Glutamatergic neuron (in vitro differentiated cells): ENCODE measurements around the gene BASP1. TPM values are rescaled to one million over a fixed set of nuclear protein-coding genes. Genes with fewer than 3 reads are reported as not detected.

Experiments used
- DNase-seq: peaks from one replicate; pipeline ENCODE4 v3.0.0; 2022
- H3K27ac Mint-ChIP-seq: one replicate; pipeline ENCODE4 v1.8.0; 2020; ENCODE audit warnings: mild to moderate bottlenecking, mixed read lengths, inconsistent platforms; ENCODE audit not compliant: unreplicated experiment
- H3K27me3 Mint-ChIP-seq: one replicate; pipeline ENCODE4 v1.8.0; 2020; ENCODE audit warnings: mild to moderate bottlenecking, moderate library complexity, mixed read lengths, inconsistent platforms; ENCODE audit not compliant: unreplicated experiment
- H3K36me3 Mint-ChIP-seq: one replicate; pipeline ENCODE4 v1.8.0; 2020; ENCODE audit warnings: mild to moderate bottlenecking, mixed read lengths, inconsistent platforms; ENCODE audit not compliant: unreplicated experiment
- H3K4me1 Mint-ChIP-seq: one replicate; pipeline ENCODE4 v1.8.0; 2020; ENCODE audit warnings: mild to moderate bottlenecking, low read depth, mixed read lengths, inconsistent platforms; ENCODE audit not compliant: unreplicated experiment
- H3K4me3 Mint-ChIP-seq: one replicate; pipeline ENCODE4 v1.8.0; 2020; ENCODE audit warnings: mild to moderate bottlenecking, mixed read lengths, inconsistent platforms; ENCODE audit not compliant: unreplicated experiment
- H3K9me3 Mint-ChIP-seq: one replicate; pipeline ENCODE4 v1.8.0; 2020; ENCODE audit warnings: mild to moderate bottlenecking, moderate library complexity, mixed read lengths, inconsistent platforms; ENCODE audit not compliant: unreplicated experiment
- CTCF ChIP-seq: fragments of 200-600 bp; sonication (generic); IDR thresholded peaks from one replicate; pipeline ENCODE4 v1.5.0; 2021; ENCODE audit not compliant: partially characterized antibody, unreplicated experiment
- total RNA-seq: library from RNA; stranded (reverse); fragmentation: NEBNext Ultra II Directional; extraction: Animal tissue kit (Norgen Biotek cat#: 25700); gene quantifications from one replicate; pipeline ENCODE4 v1.2.1, GENCODE V29; 2021; ENCODE audit not compliant: unreplicated experiment

Gene BASP1
- total RNA-seq, 1 donor from 2014 or later: 832 TPM

GRCh38 chr5:17292434-17293015 lies 75.1 kb downstream of the BASP1 start:
- H3K9me3 Mint-ChIP-seq: peaks cover 15% of the 10 kb centered on the region
- no peak for TF ChIP-seq CTCF
- no peak overlapping the region for H3K27ac Mint-ChIP-seq
- peaks cover 19% of the 10 kb centered on the region for H3K36me3 Mint-ChIP-seq
- DNase-seq: no peak
- H3K4me1 Mint-ChIP-seq: no peaks in the 10 kb centered on the region
- H3K27me3 Mint-ChIP-seq: peaks cover 2% of the 10 kb centered on the region
- no peak overlapping the region for H3K4me3 Mint-ChIP-seq

GRCh38 chr5:17294639-17295311 lies 77.3 kb downstream of the BASP1 start:
- no peak for DNase-seq
- Mint-ChIP-seq H3K9me3 (peaks cover 3% of the 10 kb centered on the region), H3K4me3 (no peak overlapping the region), H3K36me3 (peaks cover 4% of the 10 kb centered on the region), H3K27me3 (no peaks in the 10 kb centered on the region), H3K4me1 (no peaks in the 10 kb centered on the region), H3K27ac (no peak overlapping the region)
- TF ChIP-seq CTCF: no peak

GRCh38 chr5:17295671-17296070 lies 78.2 kb downstream of the BASP1 start:
- H3K9me3 Mint-ChIP-seq: peaks cover under 1% of the 10 kb centered on the region
- no peaks in the 10 kb centered on the region for H3K27me3 Mint-ChIP-seq
- DNase-seq: no peak
- H3K36me3 Mint-ChIP-seq: peaks cover 4% of the 10 kb centered on the region
- no peak for TF ChIP-seq CTCF
- H3K4me3 Mint-ChIP-seq: no peak overlapping the region
- H3K27ac Mint-ChIP-seq: no peak overlapping the region
- no peaks in the 10 kb centered on the region for H3K4me1 Mint-ChIP-seq

- peak overlapping the region; percentile 94 for H3K27ac Mint-ChIP-seq
- peaks cover 3% of the 10 kb centered on the region for H3K9me3 Mint-ChIP-seq
- peaks cover 42% of the 10 kb centered on the region for H3K4me1 Mint-ChIP-seq
- TF ChIP-seq CTCF: no peak
- H3K4me3 Mint-ChIP-seq: peak overlapping the region; percentile 78
- H3K27me3 Mint-ChIP-seq: peaks cover 5% of the 10 kb centered on the region
- no peaks in the 10 kb centered on the region for H3K36me3 Mint-ChIP-seq
- no peak for DNase-seq
Observed at GRCh38 chr5:17302106-17302505, 84.7 kb downstream of the BASP1 start.

DNA sequence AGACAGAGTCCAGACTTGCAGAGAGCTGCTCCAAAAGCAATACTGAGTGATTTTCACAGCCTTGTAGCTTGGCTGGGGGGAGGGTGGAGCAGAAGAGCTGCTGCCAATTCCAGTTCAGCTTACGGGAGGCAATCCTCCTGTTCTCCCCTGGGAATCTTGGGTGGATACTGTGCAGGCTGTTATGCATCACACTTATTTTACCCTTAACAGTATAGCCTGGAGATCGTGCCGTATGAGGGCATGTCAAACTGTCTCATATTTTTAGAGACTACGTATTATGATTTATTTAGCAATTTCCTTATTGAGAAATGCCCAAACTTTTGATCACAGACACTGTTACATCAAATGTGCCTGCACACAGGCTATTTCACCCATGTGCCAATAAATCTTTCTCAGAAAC lies 85.2 kb downstream of the BASP1 start:
- Mint-ChIP-seq H3K36me3 (peaks cover 4% of the 10 kb centered on the region), H3K4me1 (peaks cover 44% of the 10 kb centered on the region), H3K9me3 (peaks cover 6% of the 10 kb centered on the region), H3K27ac (peak overlapping the region; percentile 94), H3K4me3 (peak overlapping the region; percentile 78), H3K27me3 (peaks cover 6% of the 10 kb centered on the region)
- peak; percentile 58 for DNase-seq
- TF ChIP-seq CTCF: no peak
